A673 (cell line): ENCODE data around the gene MBD3. TPM values are rescaled to one million over a fixed set of nuclear protein-coding genes. Genes with fewer than 3 reads are reported as not detected.

ENCODE experiments used
- BruUV-seq: library from RNA; stranded (reverse); fragments of 400-500 nt; replicated peaks from 2 replicates; lab custom pipeline; 2021; lab: Mats Ljungman, UMichigan
- CTCF ChIA-PET: fragments of 300-600 bp; sonication (Branson Sonifier 250); formaldehyde crosslinking; loops from one replicate; lab custom pipeline; 2022; ENCODE audit warnings: antibody characterized with exemption; lab: Charles Lee
- POLR2A ChIA-PET: fragments of 300-600 bp; sonication (Branson Sonifier 250); formaldehyde crosslinking; loops from one replicate; lab custom pipeline; 2022; ENCODE audit warnings: antibody characterized with exemption; ENCODE audit not compliant: low non-redundant PET; lab: Charles Lee
- DNase-seq: peaks from one replicate; pipeline ENCODE4 v3.0.0-alpha.2; 2015; ENCODE audit warnings: low spot score
- H3K27ac ChIP-seq: fragments of 200-600 bp; sonication (generic); 2 replicates; pipeline ENCODE4 v1.5.1; 2016; ENCODE audit warnings: mixed run types, low read depth, mild to moderate bottlenecking, mixed read lengths, antibody characterized with exemption, low read length; ENCODE audit not compliant: poor library complexity, severe bottlenecking
- H3K27me3 ChIP-seq: fragments of 200-600 bp; sonication (generic); replicated peaks from 2 replicates; pipeline ENCODE4 v1.6.1; 2017; ENCODE audit warnings: mixed run types, low read depth, mild to moderate bottlenecking, mixed read lengths, antibody characterized with exemption, low read length; ENCODE audit not compliant: insufficient read depth, poor library complexity
- H3K36me3 ChIP-seq: fragments of 200-600 bp; sonication (generic); 2 replicates; pipeline ENCODE4 v1.6.1; 2016; ENCODE audit warnings: mixed run types, mild to moderate bottlenecking, mixed read lengths, antibody characterized with exemption, low read length; ENCODE audit not compliant: insufficient read depth, poor library complexity, severe bottlenecking
- H3K4me1 ChIP-seq: fragments of 200-600 bp; sonication (generic); 2 replicates; pipeline ENCODE4 v1.6.1; 2017; ENCODE audit warnings: mixed run types, mild to moderate bottlenecking, mixed read lengths, antibody characterized with exemption, low read length; ENCODE audit not compliant: insufficient read depth, poor library complexity, severe bottlenecking
- H3K4me3 ChIP-seq: fragments of 200-600 bp; sonication (generic); 2 replicates; pipeline ENCODE4 v1.5.1; 2016; ENCODE audit warnings: low read depth, mixed run types, mild to moderate bottlenecking, mixed read lengths, low read length; ENCODE audit not compliant: poor library complexity, severe bottlenecking
- H3K9me3 ChIP-seq: fragments of 200-600 bp; sonication (generic); 2 replicates; pipeline ENCODE4 v1.6.1; 2016; ENCODE audit warnings: mixed run types, low read depth, mild to moderate bottlenecking, mixed read lengths, antibody characterized with exemption, low read length; ENCODE audit not compliant: poor library complexity, severe bottlenecking
- CTCF ChIP-seq: fragments of 300-800, 200-600 bp; sonication (generic); conservative IDR thresholded peaks from 2 replicates; pipeline ENCODE4 v1.5.1; 2017; ENCODE audit warnings: low read depth, mild to moderate bottlenecking, antibody characterized with exemption, low read length, moderate library complexity, mixed read lengths
- EZH2 ChIP-seq: fragments of 200-600 bp; sonication (generic); IDR thresholded peaks from 2 replicates; pipeline ENCODE4 v1.6.1; 2017; ENCODE audit warnings: borderline replicate concordance, low read depth, mild to moderate bottlenecking, mixed read lengths, antibody characterized with exemption, low read length; ENCODE audit not compliant: poor library complexity, severe bottlenecking
- intact Hi-C: fragments of 100-400 bp; cut with micrococcal nuclease; formaldehyde crosslinking; loops from one replicate; pipeline ENCODE4 v1.10.0; 2022; ENCODE audit not compliant: unreplicated experiment
- total RNA-seq: library from RNA; stranded (reverse); gene quantifications from 2 replicates; pipeline ENCODE4 v1.2.3, GENCODE V29; 2021

Gene MBD3
- total RNA-seq, 1 experiment from 2014 or later = 138 TPM

- no peak overlapping the region for H3K27ac ChIP-seq
- TF ChIP-seq CTCF = no peak
- TF ChIP-seq EZH2 = no peak
- no peak for DNase-seq
- ChIA-PET POLR2A (no interaction called here), CTCF (no interaction called here)
- peaks cover 91% of the 10 kb centered on the region for H3K36me3 ChIP-seq
- H3K9me3 ChIP-seq = no peaks in the 10 kb centered on the region
- BruUV-seq = no TSS peak
- H3K27me3 ChIP-seq = no peaks in the 10 kb centered on the region
- H3K4me1 ChIP-seq = no peaks in the 10 kb centered on the region
- H3K4me3 ChIP-seq = no peak overlapping the region
- intact Hi-C loops = no loop called here
Measured at GRCh38 chr19:1620502-1620901, 27.8 kb upstream of the MBD3 start.

- DNase-seq = no peak
- CTCF ChIA-PET = no interaction called here
Measured at GRCh38 chr19:1619703-1620102, 27.0 kb upstream of the MBD3 start.

GRCh38 chr19:1619094-1619439 is 26.4 kb upstream of the MBD3 start:
- DNase-seq = no peak
- H3K9me3 ChIP-seq = no peaks in the 10 kb centered on the region
- peaks cover 91% of the 10 kb centered on the region for H3K36me3 ChIP-seq
- POLR2A ChIA-PET = interaction anchor here (0.8 kb wide), 1 partner anchor 32 kb away, joined by 3 read pairs; no protein-coding TSS in a partner anchor
- H3K27me3 ChIP-seq = no peaks in the 10 kb centered on the region
- CTCF ChIA-PET = no interaction called here
- H3K27ac ChIP-seq = no peak overlapping the region
- TF ChIP-seq CTCF (no peak), EZH2 (no peak)
- BruUV-seq = no TSS peak
- H3K4me3 ChIP-seq = no peak overlapping the region
- intact Hi-C loops = no loop called here
- H3K4me1 ChIP-seq = no peaks in the 10 kb centered on the region

More at GRCh38 chr19:1619703-1620102, 27.0 kb upstream of the MBD3 start:
- Histone ChIP-seq H3K4me1 (no peaks in the 10 kb centered on the region), H3K27me3 (no peaks in the 10 kb centered on the region), H3K36me3 (peaks cover 91% of the 10 kb centered on the region), H3K9me3 (no peaks in the 10 kb centered on the region), H3K4me3 (no peak overlapping the region), H3K27ac (no peak overlapping the region)
- no TSS peak for BruUV-seq
- no peak for TF ChIP-seq EZH2
- TF ChIP-seq CTCF = no peak
- intact Hi-C loops = no loop called here
- POLR2A ChIA-PET = no interaction called here
